HG03520 (cell line): ENCODE data around the gene LRBA.
"Not testable (repeated sequence)": the region's sequence is repeated elsewhere in the genome, so short reads cannot be mapped to it uniquely, and the experiment has no call there.

Source experiments
- ATAC-seq: cut with Tn5 transposase; IDR thresholded peaks from one replicate; pipeline ENCODE4 v1.9.1; 2021; ENCODE audit warnings: mild to moderate bottlenecking, moderate library complexity; ENCODE audit not compliant: unreplicated experiment

Gene LRBA

GRCh38 chr4:151022586-151022985 is 7.5 kb upstream of the LRBA start:
- ATAC-seq = no peak

- ATAC-seq = no peak
Observed at GRCh38 chr4:151021637-151022334, 6.7 kb upstream of the LRBA start.

GRCh38 chr4:151015459-151016347 is 619 bp upstream of the LRBA start:
- peak; percentile 77 for ATAC-seq

- no peak for ATAC-seq
Observed at GRCh38 chr4:151013944-151014343, 1.1 kb downstream of the LRBA start.

- ATAC-seq = no peak
Observed at GRCh38 chr4:151013491-151013890, 1.6 kb downstream of the LRBA start.

GRCh38 chr4:151012820-151013219 is 2.3 kb downstream of the LRBA start:
- ATAC-seq = no peak

- ATAC-seq = no peak
Observed at GRCh38 chr4:151012376-151012775, 2.7 kb downstream of the LRBA start.

- ATAC-seq = no peak
Observed at GRCh38 chr4:151004222-151004621, 10.9 kb downstream of the LRBA start.

- no peak for ATAC-seq
Observed at GRCh38 chr4:151000747-151001429, 14.2 kb downstream of the LRBA start.

- ATAC-seq = no peak
Observed at GRCh38 chr4:150999086-150999485, 16.0 kb downstream of the LRBA start.

GRCh38 chr4:150997141-150997540 is 17.9 kb downstream of the LRBA start:
- ATAC-seq = no peak

GRCh38 chr4:150994721-150995120 is 20.4 kb downstream of the LRBA start:
- no peak for ATAC-seq

GRCh38 chr4:150993577-150993976 is 21.5 kb downstream of the LRBA start:
- not testable (repeated sequence) for ATAC-seq

GRCh38 chr4:150990993-150991392 is 24.1 kb downstream of the LRBA start:
- ATAC-seq = no peak

- no peak for ATAC-seq
Observed at GRCh38 chr4:150990250-150990649, 24.8 kb downstream of the LRBA start.

- no peak for ATAC-seq
Observed at GRCh38 chr4:150988238-150988637, 26.8 kb downstream of the LRBA start.

- no peak for ATAC-seq
Observed at GRCh38 chr4:150987204-150987603, 27.9 kb downstream of the LRBA start.

- ATAC-seq = peak; percentile 55
Observed at GRCh38 chr4:150986085-150986484, 29.0 kb downstream of the LRBA start.

- no peak for ATAC-seq
Observed at GRCh38 chr4:150983851-150984250, 31.2 kb downstream of the LRBA start.

GRCh38 chr4:150982557-150983233 is 32.4 kb downstream of the LRBA start:
- ATAC-seq = no peak
